GF-D8 (cell line): ENCODE results near the gene ADD1.
A peak's percentile ranks its signal among the peaks of the same experiment; 100 is the strongest.

Experiments used
- DNase-seq: peaks from one replicate; lab custom pipeline; 2025; lab: John Stamatoyannopoulos, UW

ADD1 gene

GRCh38 chr4:2804973-2805501, 38.6 kb upstream of the ADD1 start:
- DNase-seq = no peak

- DNase-seq = no peak
Measured at GRCh38 chr4:2805712-2806389, 37.8 kb upstream of the ADD1 start.

GRCh38 chr4:2806390-2807355, 37.0 kb upstream of the ADD1 start:
- DNase-seq = no peak

- DNase-seq = no peak
Measured at GRCh38 chr4:2807571-2807970, 36.1 kb upstream of the ADD1 start.

- no peak for DNase-seq
Measured at GRCh38 chr4:2808001-2808400, 35.6 kb upstream of the ADD1 start.

DNA sequence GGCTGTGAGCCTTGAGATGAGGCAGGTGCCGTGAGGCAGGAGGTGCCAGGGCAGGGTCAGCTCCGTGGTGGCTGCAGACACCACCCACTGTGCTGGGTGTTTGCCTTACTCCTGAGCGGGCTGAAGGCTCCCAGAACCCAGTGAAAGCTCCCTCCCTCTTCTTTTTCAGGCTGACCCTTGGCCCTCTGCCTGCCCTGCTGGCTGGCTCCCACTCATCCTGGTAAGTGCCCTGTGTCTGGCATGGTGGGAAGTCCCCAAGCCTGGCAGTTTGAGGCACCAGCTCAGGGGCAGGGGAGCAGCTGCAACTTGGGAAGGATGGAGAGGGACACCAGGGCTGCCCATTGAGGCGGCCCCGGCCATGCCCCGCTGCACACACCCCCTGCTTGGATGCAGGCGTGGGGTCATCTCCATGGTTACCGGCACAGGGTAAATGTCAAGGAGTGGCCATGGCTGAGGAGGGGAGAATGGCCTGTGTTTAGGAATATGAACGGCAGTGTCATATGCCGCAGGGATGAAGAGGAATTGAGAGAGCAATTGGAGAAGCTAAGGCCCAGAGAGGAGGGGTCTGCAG, 33.9 kb upstream of the ADD1 start:
- no peak for DNase-seq

GRCh38 chr4:2810388-2810787, 33.3 kb upstream of the ADD1 start:
- no peak for DNase-seq

DNA sequence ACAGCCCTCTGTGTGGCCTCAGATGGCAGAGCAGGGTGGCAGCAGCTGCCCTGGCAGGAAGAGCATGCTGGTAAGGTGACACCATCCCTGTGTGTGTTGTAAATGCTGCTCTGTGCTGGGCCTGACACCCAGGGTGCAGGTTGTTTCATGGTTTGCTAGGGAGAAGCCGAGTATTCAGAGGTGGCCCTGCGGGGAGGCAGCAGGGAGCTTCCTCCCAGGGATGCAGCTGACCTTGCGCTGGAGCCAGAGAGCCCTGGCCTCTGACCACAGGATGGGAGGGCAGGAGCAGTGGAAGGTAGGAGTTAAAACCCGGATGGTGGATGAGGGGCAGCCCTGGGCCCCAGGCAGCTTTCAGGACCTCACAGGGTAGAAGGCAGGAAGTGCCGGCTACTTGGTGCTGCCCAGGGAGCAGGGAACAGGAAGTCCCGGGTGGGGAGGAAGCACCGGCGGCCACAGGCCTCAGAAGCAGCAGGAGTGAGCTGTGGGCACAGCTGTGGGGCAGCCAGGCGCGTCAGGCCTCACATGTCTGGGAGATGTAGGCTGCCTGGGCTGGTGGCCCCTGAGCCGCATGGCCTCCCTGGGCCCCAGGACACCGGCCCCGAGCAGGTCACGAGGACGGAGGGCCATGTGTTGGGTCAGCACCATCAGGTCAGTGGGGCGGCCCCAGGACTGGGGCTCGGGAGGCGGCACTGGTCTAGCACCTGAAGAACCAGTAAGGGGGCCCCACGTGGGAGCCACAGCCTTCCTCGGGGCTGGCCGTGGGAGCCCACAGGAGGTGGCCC, 31.6 kb upstream of the ADD1 start:
- peak; percentile 94 for DNase-seq

GRCh38 chr4:2812612-2813354, 30.9 kb upstream of the ADD1 start:
- peak; percentile 40 for DNase-seq

DNA sequence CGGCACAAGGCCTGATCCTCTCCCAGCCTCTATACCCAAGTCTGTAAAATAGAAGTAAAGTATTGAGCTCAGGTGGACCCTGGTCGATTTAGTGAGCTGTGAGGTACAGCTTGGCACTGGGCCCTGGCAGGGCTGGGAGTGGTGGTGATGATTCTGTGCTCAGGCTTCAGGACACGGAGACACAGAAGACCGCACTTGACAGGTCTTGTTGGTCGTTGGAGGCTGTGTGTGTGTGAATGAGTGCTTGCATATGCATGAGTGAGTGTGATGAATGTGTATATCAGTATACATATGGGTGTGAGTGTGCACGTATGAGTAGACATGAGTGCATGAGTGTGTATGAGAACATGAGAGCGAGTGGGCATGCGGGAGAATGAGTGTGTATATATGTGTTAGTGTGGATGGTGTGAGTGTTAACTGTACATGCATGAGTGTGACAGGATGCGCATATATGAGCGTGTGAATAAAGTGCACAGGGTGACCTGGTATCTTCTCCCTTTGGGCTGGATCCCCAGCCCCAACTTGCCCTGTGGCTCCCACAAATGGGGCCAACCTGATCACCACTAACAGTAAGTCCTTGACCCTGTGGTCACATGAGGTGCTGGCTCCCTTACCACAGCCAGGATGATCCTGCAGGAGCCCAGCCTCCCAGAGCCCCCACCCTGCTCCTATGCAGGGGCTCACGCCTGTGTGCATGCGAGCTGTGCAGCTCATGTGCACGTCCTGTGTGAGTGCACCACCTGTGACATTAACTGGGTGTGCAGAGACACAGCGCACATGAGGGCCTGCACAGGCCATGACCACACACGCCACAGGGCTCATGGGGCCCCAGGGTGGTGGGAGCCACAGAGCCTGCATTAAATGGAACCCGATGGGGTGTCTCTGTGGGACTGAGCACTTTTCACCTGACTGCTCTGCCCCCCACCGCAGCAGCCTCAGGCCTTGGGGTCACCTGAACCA, 29.9 kb upstream of the ADD1 start:
- DNase-seq = no peak

DNA sequence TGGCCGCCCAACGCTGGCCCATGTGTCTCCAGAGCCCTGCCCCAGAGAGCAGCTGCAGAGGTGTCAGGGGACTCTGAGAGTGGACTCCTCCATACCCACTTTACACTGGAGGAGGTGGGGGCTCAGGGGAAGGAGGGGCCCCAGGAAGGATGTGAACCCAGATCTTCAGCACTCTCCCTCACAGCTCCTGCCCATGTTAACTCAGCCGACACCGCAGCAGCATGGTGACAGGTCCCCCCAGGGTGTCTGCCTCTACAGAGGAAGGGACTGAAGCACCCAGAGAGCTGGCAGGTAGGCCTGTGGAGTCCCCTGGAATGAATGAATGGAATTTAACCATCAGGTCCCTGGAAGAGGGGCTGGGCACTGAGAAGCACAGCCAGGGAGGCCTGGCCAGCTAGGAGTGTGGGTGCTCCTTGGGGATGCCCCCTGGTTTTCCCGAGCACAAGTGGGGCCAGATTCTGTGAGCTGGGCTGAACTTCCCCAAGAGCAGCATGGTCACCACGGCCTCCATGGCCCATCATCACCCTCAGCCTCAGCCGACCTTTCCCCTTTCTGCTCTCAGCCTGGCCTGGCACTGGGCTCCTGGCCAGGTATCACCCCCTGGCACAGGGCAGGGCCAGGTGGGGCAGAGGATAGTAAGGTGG, 28.9 kb upstream of the ADD1 start:
- DNase-seq = no peak

DNA sequence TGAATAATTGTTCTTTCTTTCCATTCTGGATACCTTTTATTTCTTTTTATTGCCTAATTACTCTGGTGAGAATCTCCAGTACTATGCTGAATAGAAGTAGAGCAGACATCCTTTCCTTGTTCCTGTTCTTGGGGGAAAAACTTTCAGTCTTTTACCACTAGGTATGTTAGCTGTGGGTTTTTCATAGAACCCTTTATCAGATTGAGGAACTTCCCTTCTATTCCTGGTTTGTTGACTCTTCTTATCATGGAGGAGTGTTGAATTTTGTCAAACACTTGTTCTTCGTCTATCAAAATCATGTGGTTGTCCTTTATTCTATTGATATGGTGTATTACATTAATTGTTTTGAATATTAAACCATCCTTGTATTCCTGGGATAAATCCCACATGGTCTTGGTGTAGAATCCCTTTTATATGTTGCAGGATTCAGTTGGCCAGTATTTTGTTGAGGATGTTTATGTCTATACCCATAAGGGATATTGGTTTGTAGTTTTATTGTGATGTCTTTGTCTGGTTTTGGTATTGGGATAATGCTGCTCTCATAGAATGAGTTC, 27.2 kb upstream of the ADD1 start:
- peak; percentile 67 for DNase-seq

DNA sequence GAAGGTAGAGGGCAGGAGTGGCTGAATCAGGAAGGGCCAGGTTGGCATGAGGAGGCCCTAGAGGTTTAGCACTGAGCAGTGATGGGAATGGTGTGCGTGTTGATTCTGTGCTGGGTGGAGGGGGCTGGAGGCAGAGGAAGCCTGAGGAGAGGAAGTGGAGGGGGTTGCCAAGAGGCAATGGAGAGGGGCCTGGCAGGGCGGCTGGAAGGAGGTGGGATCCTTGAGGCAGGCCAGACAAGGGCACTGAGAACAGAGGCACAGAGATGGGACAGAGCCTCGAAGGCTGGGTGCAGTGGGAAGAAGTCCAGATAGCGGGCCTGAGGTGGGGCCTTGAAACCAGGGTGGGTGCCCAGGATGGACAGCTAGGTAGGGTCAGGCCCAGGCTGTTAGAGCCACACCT, 26.5 kb upstream of the ADD1 start:
- DNase-seq = no peak

GRCh38 chr4:2817701-2818350, 25.8 kb upstream of the ADD1 start:
- no peak for DNase-seq

DNA sequence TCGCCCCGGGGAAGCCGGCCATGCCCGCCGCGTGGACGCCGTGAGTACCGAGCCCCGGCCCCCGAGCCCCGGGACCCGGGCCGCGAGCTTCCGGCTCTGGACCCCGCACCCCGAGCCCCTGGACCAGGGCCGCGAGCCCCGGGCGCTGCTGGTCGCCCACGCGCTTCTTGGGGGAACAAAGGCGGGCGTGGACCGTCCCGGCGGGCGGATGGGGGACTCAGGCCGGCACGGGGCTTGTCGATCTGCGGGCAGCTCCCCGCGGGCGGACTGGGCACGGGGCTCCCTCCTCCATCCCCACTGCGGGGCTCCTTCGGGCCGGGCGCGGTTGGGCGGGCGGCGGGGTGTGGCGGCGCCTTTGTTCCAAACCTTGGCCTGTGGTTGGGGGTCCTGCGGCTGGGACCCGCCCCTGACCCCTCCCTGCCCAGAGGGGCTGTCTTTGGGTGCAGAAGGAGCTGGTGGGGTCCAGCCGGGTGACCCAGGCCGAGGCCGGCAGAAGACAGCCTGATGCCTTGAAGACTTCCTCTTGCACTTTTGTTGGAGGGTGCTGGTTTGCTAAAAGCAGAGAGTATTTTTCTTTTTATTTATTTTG, 25.2 kb upstream of the ADD1 start:
- DNase-seq = no peak

DNA sequence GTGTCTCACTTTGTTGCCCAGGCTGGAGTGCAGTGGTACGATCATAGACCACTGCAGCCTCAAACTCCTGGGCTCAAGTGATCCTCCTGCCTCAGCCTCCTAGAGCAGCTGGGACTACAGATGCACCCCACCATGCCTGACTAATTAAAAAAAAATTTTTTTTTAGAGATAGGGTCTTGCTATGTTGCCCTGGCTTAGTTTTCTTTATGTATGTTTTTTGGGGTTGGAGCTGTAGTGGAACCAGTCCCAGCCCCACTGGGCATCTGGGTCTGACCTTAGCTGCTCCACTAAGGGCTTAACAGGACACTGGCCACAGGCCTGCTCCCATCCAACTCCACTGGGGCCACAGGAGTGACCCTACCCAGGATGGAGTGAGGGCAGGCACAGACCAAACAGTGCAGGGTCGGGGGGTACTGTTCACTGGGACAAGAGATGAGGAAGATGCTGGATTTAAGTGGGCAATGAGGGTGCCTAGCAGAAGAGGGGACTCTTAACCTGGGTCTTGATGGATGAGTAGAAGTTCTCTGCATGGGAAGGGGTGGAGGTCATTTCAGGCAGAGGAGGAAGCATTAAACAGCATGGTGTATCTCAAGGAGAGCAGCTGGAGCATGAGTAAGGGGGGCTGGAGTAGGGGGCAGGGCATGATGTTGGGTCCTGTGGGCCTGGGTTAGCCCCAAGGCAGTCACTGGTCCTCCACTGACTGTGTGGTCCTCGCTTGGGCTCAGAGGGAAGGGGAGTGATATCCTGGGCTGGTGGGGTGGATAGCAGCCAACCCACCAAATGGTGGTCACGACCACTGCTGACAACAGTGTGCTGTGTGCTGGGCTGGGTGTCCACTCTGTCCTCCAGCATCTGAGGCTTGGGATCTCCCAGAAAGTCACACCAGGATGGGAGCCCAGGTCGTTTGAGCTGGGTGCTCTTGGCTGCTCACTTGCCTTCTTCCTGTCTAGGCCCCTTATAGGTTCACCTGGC, 24.1 kb upstream of the ADD1 start:
- no peak for DNase-seq
